ENCODE measurements around the gene POLRMT.

Gene POLRMT

GRCh38 chr19:595326-596262 is 37.7 kb downstream of the POLRMT start:
- in situ Hi-C loops (cut with HindIII; ENCODE audit: low pct_ligation_motif_present, low sequenced_read_pairs) = no loop called here
- DNase-seq = no peak
- TF ChIP-seq, protein P1, sequence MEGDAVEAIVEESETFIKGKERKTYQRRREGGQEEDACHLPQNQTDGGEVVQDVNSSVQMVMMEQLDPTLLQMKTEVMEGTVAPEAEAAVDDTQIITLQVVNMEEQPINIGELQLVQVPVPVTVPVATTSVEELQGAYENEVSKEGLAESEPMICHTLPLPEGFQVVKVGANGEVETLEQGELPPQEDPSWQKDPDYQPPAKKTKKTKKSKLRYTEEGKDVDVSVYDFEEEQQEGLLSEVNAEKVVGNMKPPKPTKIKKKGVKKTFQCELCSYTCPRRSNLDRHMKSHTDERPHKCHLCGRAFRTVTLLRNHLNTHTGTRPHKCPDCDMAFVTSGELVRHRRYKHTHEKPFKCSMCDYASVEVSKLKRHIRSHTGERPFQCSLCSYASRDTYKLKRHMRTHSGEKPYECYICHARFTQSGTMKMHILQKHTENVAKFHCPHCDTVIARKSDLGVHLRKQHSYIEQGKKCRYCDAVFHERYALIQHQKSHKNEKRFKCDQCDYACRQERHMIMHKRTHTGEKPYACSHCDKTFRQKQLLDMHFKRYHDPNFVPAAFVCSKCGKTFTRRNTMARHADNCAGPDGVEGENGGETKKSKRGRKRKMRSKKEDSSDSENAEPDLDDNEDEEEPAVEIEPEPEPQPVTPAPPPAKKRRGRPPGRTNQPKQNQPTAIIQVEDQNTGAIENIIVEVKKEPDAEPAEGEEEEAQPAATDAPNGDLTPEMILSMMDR (IDR thresholded peaks at IDR 0.05; ENCODE audit: low read depth, low read length, missing control alignments) = no peak
- Histone ChIP-seq H3K27ac (no peak overlapping the region), H3K4me3 (ENCODE audit: low read depth, low read length) (no peak overlapping the region), H3K36me3 (replicated peaks) (no peaks in the 10 kb centered on the region), H3K27me3 (replicated peaks) (no peaks in the 10 kb centered on the region)

- Histone ChIP-seq H3K27me3 (replicated peaks) (no peaks in the 10 kb centered on the region), H3K27ac (no peak overlapping the region), H3K36me3 (replicated peaks) (no peaks in the 10 kb centered on the region), H3K4me3 (ENCODE audit: low read depth, low read length) (no peak overlapping the region)
- in situ Hi-C loops (cut with HindIII; ENCODE audit: low pct_ligation_motif_present, low sequenced_read_pairs) = no loop called here
- no peak for DNase-seq
- TF ChIP-seq, protein P1 (IDR thresholded peaks at IDR 0.05; ENCODE audit: low read depth, low read length, missing control alignments) = no peak
Observed at GRCh38 chr19:594265-594870, 39.0 kb downstream of the POLRMT start.

DNA sequence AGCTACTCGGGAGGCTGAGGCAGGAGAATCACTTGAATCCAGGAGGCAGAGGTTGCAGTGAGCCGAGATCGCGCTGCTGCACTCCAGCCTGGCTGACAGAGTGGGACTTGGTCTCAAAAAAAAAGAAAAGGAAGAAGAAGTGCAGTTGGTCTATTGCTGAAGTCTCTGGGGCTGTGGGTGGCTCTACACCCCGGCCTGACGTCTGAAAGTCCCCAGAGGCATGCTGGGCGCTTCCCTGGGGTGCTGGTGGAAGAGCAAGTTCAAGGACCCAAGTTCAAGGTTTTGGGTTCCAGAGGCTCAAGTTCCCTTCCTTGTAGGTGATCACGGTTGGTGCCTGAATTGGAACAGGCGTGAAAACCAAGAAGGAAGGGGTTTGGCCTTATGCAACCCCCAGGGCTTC is 39.8 kb downstream of the POLRMT start:
- Histone ChIP-seq H3K27ac (no peak overlapping the region), H3K4me3 (ENCODE audit: low read depth, low read length) (no peak overlapping the region), H3K36me3 (replicated peaks) (no peaks in the 10 kb centered on the region), H3K27me3 (replicated peaks) (no peaks in the 10 kb centered on the region)
- no peak for DNase-seq
- TF ChIP-seq, protein P1 (IDR thresholded peaks at IDR 0.05; ENCODE audit: low read depth, low read length, missing control alignments) = no peak
- in situ Hi-C loops (cut with HindIII; ENCODE audit: low pct_ligation_motif_present, low sequenced_read_pairs) = no loop called here

GRCh38 chr19:593055-593454 is 40.3 kb downstream of the POLRMT start:
- H3K27me3 ChIP-seq (replicated peaks) = no peaks in the 10 kb centered on the region
- no peaks in the 10 kb centered on the region for H3K36me3 ChIP-seq (replicated peaks)
- no peak for DNase-seq
- H3K4me3 ChIP-seq (ENCODE audit: low read depth, low read length) = no peak overlapping the region
- in situ Hi-C loops (cut with HindIII; ENCODE audit: low pct_ligation_motif_present, low sequenced_read_pairs) = no loop called here
- H3K27ac ChIP-seq = no peak overlapping the region
- TF ChIP-seq, protein P1 (IDR thresholded peaks at IDR 0.05; ENCODE audit: low read depth, low read length, missing control alignments) = no peak

DNA sequence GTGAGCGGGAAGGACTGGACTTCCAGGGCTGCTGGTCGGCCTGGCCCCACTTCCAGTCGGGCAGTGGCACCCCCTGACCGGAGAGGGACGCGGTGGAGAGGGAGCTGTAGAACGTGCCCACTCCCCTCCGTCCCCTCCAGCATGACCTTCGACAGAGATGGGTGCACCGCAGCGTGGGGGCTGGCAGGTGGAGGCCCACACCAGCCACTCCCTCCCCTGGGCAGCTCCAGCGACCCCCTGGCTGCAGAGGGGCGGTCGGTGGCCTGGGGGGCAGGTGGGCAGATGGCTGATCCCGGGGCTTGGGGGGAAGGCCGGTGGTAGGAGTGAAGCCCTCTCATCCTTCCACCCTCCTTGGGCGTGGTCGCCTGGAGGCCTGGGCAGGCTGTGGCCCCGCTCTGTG is 41.2 kb downstream of the POLRMT start:
- H3K4me3 ChIP-seq (ENCODE audit: low read depth, low read length) = no peak overlapping the region
- no peaks in the 10 kb centered on the region for H3K27me3 ChIP-seq (replicated peaks)
- no peak overlapping the region for H3K27ac ChIP-seq
- in situ Hi-C loops (cut with HindIII; ENCODE audit: low pct_ligation_motif_present, low sequenced_read_pairs) = no loop called here
- no peak for DNase-seq
- H3K36me3 ChIP-seq (replicated peaks) = no peaks in the 10 kb centered on the region
- TF ChIP-seq, protein P1 (IDR thresholded peaks at IDR 0.05; ENCODE audit: low read depth, low read length, missing control alignments) = no peak
